ENCODE data around the gene CEP97. TPM values are rescaled to one million over a fixed set of nuclear protein-coding genes. Genes with fewer than 3 reads are reported as not detected.

CEP97 gene
- total and polyA plus RNA-seq, 2 donors (not counting 1 experiment from before 2014, with no cell fraction given), result 2.1 to 15.4 TPM

GRCh38 chr3:101675709-101676215 is 48.7 kb upstream of the CEP97 start:
- TF ChIP-seq CTCF (IDR thresholded peaks at IDR 0.05) (peak; percentile 16), EZH2 (IDR thresholded peaks at IDR 0.05; ENCODE audit: borderline replicate concordance, insufficient read depth, low read depth, low read length, poor library complexity, severe bottlenecking) (no peak)
- peaks cover 40% of the 10 kb centered on the region for H3K4me1 Mint-ChIP-seq
- POLR2A ChIA-PET, result interaction anchor here (0.6 to 2.9 kb wide), 7 partner anchors 10 to 174 kb away, joined by 3 to 40 read pairs (median 6); partner anchors contain the start of genes CEP97, NFKBIZ, NXPE3 and PCNP

More at GRCh38 chr3:101675709-101676215, 48.7 kb upstream of the CEP97 start:
- ATAC-seq (ENCODE audit: low read depth) (no peak), DNase-seq (no peak)
- peaks cover 0 to 18% of the 10 kb centered on the region in 2 experiments for H3K36me3 ChIP-seq (replicated peaks in 1 of 2; ENCODE audit: control extremely low read depth in 1 of 2, control insufficient read depth in 1 of 2, extremely low read depth in 1 of 2, insufficient read depth in 2 of 2, low read length in 1 of 2)
- H3K4me1 ChIP-seq (ENCODE audit: control insufficient read depth in 2 of 2, insufficient read depth in 2 of 2, low read length in 2 of 2), result peaks cover 17 to 21% of the 10 kb centered on the region in 2 donors
- H3K9me3 Mint-ChIP-seq (ENCODE audit: insufficient read depth), result no peaks in the 10 kb centered on the region
- H2AFZ ChIP-seq (ENCODE audit: insufficient read depth, low read depth, low read length, poor library complexity, severe bottlenecking), result peak overlapping the region; percentile 88
- no peaks in the 10 kb centered on the region for H3K27me3 Mint-ChIP-seq
- peak overlapping the region; percentile 64 to 98 for H3K27ac ChIP-seq (ENCODE audit: low read length in 2 of 2)
- no peaks in the 10 kb centered on the region for H3K27me3 ChIP-seq (replicated peaks in 1 of 4; ENCODE audit: control extremely low read depth in 1 of 4, control insufficient read depth in 3 of 4, insufficient read depth in 4 of 4, low read length in 3 of 4)
- intact Hi-C loops (cut with micrococcal nuclease), result loop anchor here (1.0 to 5.0 kb wide), 5 partner anchors 101 to 1415 kb away; partner anchors contain the start of genes NXPE3, PCNP, SENP7 and TBC1D23
- peak overlapping the region; percentile 94 for H3K4me3 Mint-ChIP-seq
- peaks cover 26% of the 10 kb centered on the region for H4K20me1 ChIP-seq (ENCODE audit: control insufficient read depth, insufficient read depth, low read length, poor library complexity, severe bottlenecking)
- H3K9ac ChIP-seq (ENCODE audit: low read length), result peak overlapping the region; percentile 97
- H3K27ac Mint-ChIP-seq, result peak overlapping the region; percentile 97
- peaks cover 63% of the 10 kb centered on the region for H3K79me2 ChIP-seq (ENCODE audit: control insufficient read depth, insufficient read depth, low read length)
- H3K4me3 ChIP-seq (ENCODE audit: control extremely low read depth in 1 of 5, extremely low read depth in 1 of 5, insufficient read depth in 1 of 5, low read depth in 2 of 5, low read length in 4 of 5), result peak overlapping the region; percentile 72 to 99 (median 94)
- CTCF ChIA-PET, result interaction anchor here (0.8 to 4.0 kb wide), 6 partner anchors 10 to 175 kb away, joined by 3 to 27 read pairs (median 4); partner anchors contain the start of genes PCNP and RPL24
- H3K9me3 ChIP-seq (ENCODE audit: control extremely low read depth in 1 of 3, control insufficient read depth in 2 of 3, insufficient read depth in 1 of 3, low read length in 2 of 3), result no peaks in the 10 kb centered on the region
- H3K4me2 ChIP-seq (replicated peaks; ENCODE audit: low read depth, low read length, poor library complexity, severe bottlenecking), result peak overlapping the region; percentile 82
- 3% methylated on average over 18 of the region's 27 CpGs for WGBS (ENCODE audit: insufficient coverage)

All from B cell (primary cell).